ENCODE measurements around the gene NETO2.

GRCh38 chr16:47109361-47109760 lies 34.4 kb downstream of the NETO2 start:
- TF ChIP-seq EZH2phosphoT487 (IDR thresholded peaks at IDR 0.05; ENCODE audit: borderline replicate concordance, low read length) (no peak), EZH2 (IDR thresholded peaks at IDR 0.05; ENCODE audit: low read length, unreplicated experiment) (no peak)
